Uterus (tissue), 2 donors: ENCODE data around the gene KLC4.

Experiments used
- CTCF ChIP-seq, 4 experiments: fragments of 200-600 bp in 2 of 4; fragments of 450-650 bp in 2 of 4; sonication (generic) in 2 of 4; IDR thresholded peaks; one replicate each; pipeline ENCODE4 v1.5.1; 2016 to 2019; ENCODE audit warnings: antibody characterized with exemption in 4 of 4, mild to moderate bottlenecking in 2 of 4, moderate library complexity in 1 of 4
- POLR2A ChIP-seq, 2 donors: fragments of 450-650 bp; IDR thresholded peaks; one replicate each; pipeline ENCODE4 v1.6.1; 2016; ENCODE audit warnings: antibody characterized with exemption in 2 of 2, mild to moderate bottlenecking in 1 of 2, moderate library complexity in 1 of 2

- TF ChIP-seq CTCF (IDR thresholded peaks at IDR 0.05) (no peak), POLR2A (IDR thresholded peaks at IDR 0.05) (no peak)
Measured at GRCh38 chr6:43012364-43012763, 47.1 kb upstream of the KLC4 start.
